HG03095 (cell line): ENCODE measurements around the gene C2CD5.
"Not testable (repeated sequence)": the region's sequence is repeated elsewhere in the genome, so short reads cannot be mapped to it uniquely, and the experiment has no call there.

Experiments used
- ATAC-seq: cut with Tn5 transposase; IDR thresholded peaks from one replicate; pipeline ENCODE4 v1.9.1; 2021; ENCODE audit warnings: moderate library complexity; ENCODE audit not compliant: unreplicated experiment

Gene C2CD5

GRCh38 chr12:22536346-22536945 is 7.9 kb downstream of the C2CD5 start:
- ATAC-seq: no peak

GRCh38 chr12:22535478-22535877 is 8.9 kb downstream of the C2CD5 start:
- no peak for ATAC-seq

- no peak for ATAC-seq
Measured at GRCh38 chr12:22535038-22535437, 9.3 kb downstream of the C2CD5 start.

GRCh38 chr12:22533155-22533554 is 11.2 kb downstream of the C2CD5 start:
- no peak for ATAC-seq

- no peak for ATAC-seq
Measured at GRCh38 chr12:22532317-22532716, 12.0 kb downstream of the C2CD5 start.

GRCh38 chr12:22531205-22531604 is 13.1 kb downstream of the C2CD5 start:
- no peak for ATAC-seq

GRCh38 chr12:22529281-22530060 is 14.9 kb downstream of the C2CD5 start:
- no peak for ATAC-seq

GRCh38 chr12:22527999-22528398 is 16.3 kb downstream of the C2CD5 start:
- no peak for ATAC-seq

- ATAC-seq: no peak
Measured at GRCh38 chr12:22526836-22527235, 17.5 kb downstream of the C2CD5 start.

- ATAC-seq: no peak
Measured at GRCh38 chr12:22525426-22525825, 18.9 kb downstream of the C2CD5 start.

GRCh38 chr12:22518998-22519397 is 25.3 kb downstream of the C2CD5 start:
- ATAC-seq: no peak

- ATAC-seq: no peak
Measured at GRCh38 chr12:22518060-22518719, 26.2 kb downstream of the C2CD5 start.

- no peak for ATAC-seq
Measured at GRCh38 chr12:22514875-22515274, 29.5 kb downstream of the C2CD5 start.

GRCh38 chr12:22505826-22506225 is 38.5 kb downstream of the C2CD5 start:
- ATAC-seq: no peak

- ATAC-seq: no peak
Measured at GRCh38 chr12:22500100-22500499, 44.2 kb downstream of the C2CD5 start.

GRCh38 chr12:22499445-22499844 is 44.9 kb downstream of the C2CD5 start:
- ATAC-seq: no peak

GRCh38 chr12:22494319-22494718 is 50.0 kb downstream of the C2CD5 start:
- ATAC-seq: no peak

GRCh38 chr12:22491034-22491433 is 53.3 kb downstream of the C2CD5 start:
- ATAC-seq: no peak

GRCh38 chr12:22488478-22488877 is 55.9 kb downstream of the C2CD5 start:
- ATAC-seq: no peak

GRCh38 chr12:22487683-22488082 is 56.7 kb downstream of the C2CD5 start:
- not testable (repeated sequence) for ATAC-seq

- ATAC-seq: no peak
Measured at GRCh38 chr12:22481547-22482104, 62.7 kb downstream of the C2CD5 start.

GRCh38 chr12:22480814-22481213 is 63.5 kb downstream of the C2CD5 start:
- not testable (repeated sequence) for ATAC-seq
